ENCODE measurements around the gene INO80. TPM values are rescaled to one million over a fixed set of nuclear protein-coding genes. Genes with fewer than 3 reads are reported as not detected.

The INO80 gene
- total RNA-seq, 1 experiment from 2014 or later, result 15.3 TPM

DNA sequence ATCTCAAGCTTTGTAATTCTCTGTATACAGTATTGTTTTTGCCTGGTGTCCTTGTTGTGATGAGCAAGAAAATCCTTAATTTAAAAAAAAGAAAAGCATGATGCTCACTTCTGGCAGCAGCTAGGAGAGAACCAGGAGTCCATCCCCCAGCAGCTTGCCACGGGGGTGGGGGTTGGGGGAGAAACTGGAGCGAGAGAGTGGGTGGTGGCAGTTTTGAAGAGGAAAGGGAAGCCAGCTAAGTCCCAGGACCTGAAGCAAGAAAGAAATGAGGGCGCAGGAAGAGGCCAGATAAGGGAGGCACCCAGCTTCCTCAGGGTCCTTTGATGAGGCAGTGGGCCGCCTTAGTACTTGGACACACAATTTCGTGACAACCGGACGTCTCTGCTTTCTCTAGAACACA lies 139.3 kb downstream of the INO80 start:
- H3K27ac Mint-ChIP-seq (ENCODE audit: unreplicated experiment), result no peak overlapping the region
- H3K36me3 Mint-ChIP-seq (ENCODE audit: insufficient read depth, unreplicated experiment), result peaks cover 10% of the 10 kb centered on the region
- TF ChIP-seq, protein P1, sequence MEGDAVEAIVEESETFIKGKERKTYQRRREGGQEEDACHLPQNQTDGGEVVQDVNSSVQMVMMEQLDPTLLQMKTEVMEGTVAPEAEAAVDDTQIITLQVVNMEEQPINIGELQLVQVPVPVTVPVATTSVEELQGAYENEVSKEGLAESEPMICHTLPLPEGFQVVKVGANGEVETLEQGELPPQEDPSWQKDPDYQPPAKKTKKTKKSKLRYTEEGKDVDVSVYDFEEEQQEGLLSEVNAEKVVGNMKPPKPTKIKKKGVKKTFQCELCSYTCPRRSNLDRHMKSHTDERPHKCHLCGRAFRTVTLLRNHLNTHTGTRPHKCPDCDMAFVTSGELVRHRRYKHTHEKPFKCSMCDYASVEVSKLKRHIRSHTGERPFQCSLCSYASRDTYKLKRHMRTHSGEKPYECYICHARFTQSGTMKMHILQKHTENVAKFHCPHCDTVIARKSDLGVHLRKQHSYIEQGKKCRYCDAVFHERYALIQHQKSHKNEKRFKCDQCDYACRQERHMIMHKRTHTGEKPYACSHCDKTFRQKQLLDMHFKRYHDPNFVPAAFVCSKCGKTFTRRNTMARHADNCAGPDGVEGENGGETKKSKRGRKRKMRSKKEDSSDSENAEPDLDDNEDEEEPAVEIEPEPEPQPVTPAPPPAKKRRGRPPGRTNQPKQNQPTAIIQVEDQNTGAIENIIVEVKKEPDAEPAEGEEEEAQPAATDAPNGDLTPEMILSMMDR (IDR thresholded peaks at IDR 0.05; ENCODE audit: unreplicated experiment), result no peak
- intact Hi-C loops (cut with micrococcal nuclease; ENCODE audit: unreplicated experiment), result no loop called here
- peaks cover 7% of the 10 kb centered on the region for H3K4me1 Mint-ChIP-seq (ENCODE audit: low read depth, unreplicated experiment)
- H3K4me3 Mint-ChIP-seq (ENCODE audit: low read depth, unreplicated experiment), result no peak overlapping the region
- DNase-seq, result no peak
- CTCF ChIA-PET, result interaction anchor here (0.5 kb wide), 1 partner anchor 31 kb away, joined by 3 read pairs; no protein-coding TSS in a partner anchor
- no peaks in the 10 kb centered on the region for H3K27me3 Mint-ChIP-seq (ENCODE audit: unreplicated experiment)
- BruUV-seq (replicated peaks), result no TSS peak
- H3K9me3 Mint-ChIP-seq (ENCODE audit: low read depth, unreplicated experiment), result no peaks in the 10 kb centered on the region

DNA sequence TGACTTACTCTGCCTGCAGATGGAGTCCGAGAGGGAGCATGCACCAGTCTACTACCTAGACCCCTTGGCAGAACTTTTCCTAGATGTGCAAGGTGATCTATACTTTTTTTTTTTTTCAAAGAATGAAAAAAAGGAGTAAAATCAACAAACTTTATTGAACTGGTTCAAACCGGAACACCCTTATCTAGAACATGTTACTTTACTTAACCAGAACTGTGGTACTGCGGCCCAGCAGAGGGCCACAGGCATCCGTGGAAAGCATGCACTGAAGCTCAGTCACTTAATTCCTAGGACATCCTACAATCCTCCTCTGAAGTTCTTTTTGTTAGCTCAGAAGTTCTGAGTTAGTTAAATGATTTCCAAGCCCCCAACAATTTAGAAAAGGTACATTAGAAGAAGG lies 141.2 kb downstream of the INO80 start:
- Mint-ChIP-seq H3K36me3 (ENCODE audit: insufficient read depth, unreplicated experiment) (peaks cover 8% of the 10 kb centered on the region), H3K27me3 (ENCODE audit: unreplicated experiment) (no peaks in the 10 kb centered on the region), H3K27ac (ENCODE audit: unreplicated experiment) (no peak overlapping the region), H3K4me3 (ENCODE audit: low read depth, unreplicated experiment) (no peak overlapping the region), H3K9me3 (ENCODE audit: low read depth, unreplicated experiment) (no peaks in the 10 kb centered on the region), H3K4me1 (ENCODE audit: low read depth, unreplicated experiment) (peaks cover 9% of the 10 kb centered on the region)
- TF ChIP-seq, protein P1 (IDR thresholded peaks at IDR 0.05; ENCODE audit: unreplicated experiment), result no peak
- CTCF ChIA-PET, result interaction anchor here (1.0 kb wide), 1 partner anchor 211 kb away, joined by 4 read pairs; no protein-coding TSS in a partner anchor
- DNase-seq, result no peak
- BruUV-seq (replicated peaks), result no TSS peak
- intact Hi-C loops (cut with micrococcal nuclease; ENCODE audit: unreplicated experiment), result no loop called here

DNA sequence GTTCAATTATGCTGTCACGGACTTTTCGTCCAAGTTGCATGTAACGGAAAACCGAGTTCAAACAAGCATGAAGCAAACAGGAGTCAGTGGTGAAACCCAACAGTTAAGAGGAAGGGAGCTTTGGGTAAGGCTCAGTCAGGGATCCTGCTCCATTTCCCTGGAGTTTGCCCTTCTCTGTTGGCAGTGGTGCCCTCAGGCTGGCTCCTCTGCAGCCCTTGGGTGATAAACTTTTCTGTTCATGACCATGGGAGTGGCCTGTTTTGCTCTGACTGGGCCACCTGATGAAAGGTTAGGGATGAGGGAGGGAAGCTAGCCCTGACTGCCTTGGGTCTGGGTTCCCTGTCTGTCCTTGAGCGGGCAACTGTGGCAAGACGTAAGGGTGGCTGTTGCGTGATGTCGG lies 146.7 kb downstream of the INO80 start:
- intact Hi-C loops (cut with micrococcal nuclease; ENCODE audit: unreplicated experiment), result loop anchor here (10.0 kb wide), 1 partner anchor 65 kb away; no protein-coding TSS in a partner anchor
- CTCF ChIA-PET, result no interaction called here
- TF ChIP-seq, protein P1 (IDR thresholded peaks at IDR 0.05; ENCODE audit: unreplicated experiment), result no peak
- Mint-ChIP-seq H3K4me3 (ENCODE audit: low read depth, unreplicated experiment) (no peak overlapping the region), H3K4me1 (ENCODE audit: low read depth, unreplicated experiment) (peaks cover 9% of the 10 kb centered on the region), H3K27me3 (ENCODE audit: unreplicated experiment) (no peaks in the 10 kb centered on the region), H3K36me3 (ENCODE audit: insufficient read depth, unreplicated experiment) (no peaks in the 10 kb centered on the region), H3K9me3 (ENCODE audit: low read depth, unreplicated experiment) (no peaks in the 10 kb centered on the region), H3K27ac (ENCODE audit: unreplicated experiment) (no peak overlapping the region)
- no TSS peak for BruUV-seq (replicated peaks)
- no peak for DNase-seq

DNA sequence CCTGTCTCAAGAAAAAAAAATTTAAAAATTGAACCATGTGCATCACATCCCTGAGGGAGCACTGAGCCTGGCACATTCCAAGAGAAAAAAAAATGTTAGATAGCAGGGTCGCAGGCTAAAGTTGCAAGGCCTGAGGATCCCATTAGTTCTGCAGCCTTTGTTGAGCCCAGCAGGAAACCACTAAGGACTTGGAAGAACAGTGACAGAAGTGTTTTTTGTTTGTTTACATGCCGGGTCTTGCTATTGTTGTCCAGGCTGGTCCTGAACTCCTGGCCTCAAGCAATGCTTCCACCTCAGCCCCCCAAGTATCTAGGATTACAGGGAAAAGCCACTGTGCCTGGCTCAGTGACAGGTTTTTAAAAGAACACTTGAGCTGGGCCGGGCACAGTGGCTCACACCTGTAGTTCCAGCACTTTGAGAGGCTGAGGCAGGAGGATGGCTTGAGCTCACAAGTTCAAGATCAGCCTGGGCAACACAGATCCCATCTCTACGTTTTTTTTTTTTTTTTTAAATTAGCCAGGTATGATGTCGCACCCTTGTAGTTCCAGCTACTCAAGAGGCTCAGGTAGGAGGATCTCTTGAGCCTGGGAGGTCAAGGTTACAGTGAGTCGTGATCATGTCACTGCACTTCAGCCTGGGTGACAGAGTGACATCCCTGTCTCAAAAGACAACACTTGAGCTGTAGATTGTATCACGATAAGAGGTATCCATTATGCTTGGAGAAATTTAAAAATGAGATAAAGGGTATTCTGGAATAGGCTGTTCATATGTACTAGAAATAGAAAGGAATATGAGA lies 147.6 kb downstream of the INO80 start:
- intact Hi-C loops (cut with micrococcal nuclease; ENCODE audit: unreplicated experiment), result loop anchor here (10.0 kb wide), 1 partner anchor 64 kb away; no protein-coding TSS in a partner anchor
- Mint-ChIP-seq H3K9me3 (ENCODE audit: low read depth, unreplicated experiment) (no peaks in the 10 kb centered on the region), H3K4me1 (ENCODE audit: low read depth, unreplicated experiment) (peaks cover 9% of the 10 kb centered on the region), H3K36me3 (ENCODE audit: insufficient read depth, unreplicated experiment) (no peaks in the 10 kb centered on the region), H3K4me3 (ENCODE audit: low read depth, unreplicated experiment) (no peak overlapping the region), H3K27me3 (ENCODE audit: unreplicated experiment) (no peaks in the 10 kb centered on the region), H3K27ac (ENCODE audit: unreplicated experiment) (no peak overlapping the region)
- CTCF ChIA-PET, result interaction anchor here (0.6 to 0.7 kb wide), 2 partner anchors 38 to 306 kb away, joined by 4 to 5 read pairs; no protein-coding TSS in a partner anchor
- TF ChIP-seq, protein P1 (IDR thresholded peaks at IDR 0.05; ENCODE audit: unreplicated experiment), result no peak
- no peak for DNase-seq
- no TSS peak for BruUV-seq (replicated peaks)
